Measurements from ENCODE around the gene TIMP2. TPM values are rescaled to one million over a fixed set of nuclear protein-coding genes. Genes with fewer than 3 reads are reported as not detected.
A peak's percentile ranks its signal among the peaks of the same experiment; 100 is the strongest.

Gene TIMP2
- total and polyA plus RNA-seq, 4 experiments from 2014 or later, result 0.22 to 6.0 (median 5.9) TPM; not detected in 1

GRCh38 chr17:78819402-78819801, 105.8 kb downstream of the TIMP2 start:
- peak overlapping the region; percentile 5 to 35 for H3K4me3 ChIP-seq (ENCODE audit: low read length in 2 of 2)
- POLR2A ChIA-PET (ENCODE audit: partially characterized antibody), result interaction anchor here (0.6 to 6.1 kb wide), 35 partner anchors 9 to 861 kb away, joined by 3 to 99 read pairs (median 6); partner anchors contain the start of genes CYTH1, TNRC6C and USP36
- H3K36me3 Mint-ChIP-seq, result peaks cover 63 to 77% of the 10 kb centered on the region in 2 donors
- H3K9me3 Mint-ChIP-seq, result peaks cover 0 to 2% (median 0%) of the 10 kb centered on the region in 8 donors
- intact Hi-C loops (cut with micrococcal nuclease), result loop anchor here (1.0 kb wide), 1 partner anchor 21 kb away; the partner anchor contains the start of gene USP36
- H3K27me3 ChIP-seq (ENCODE audit: insufficient read depth, low read length), result no peaks in the 10 kb centered on the region
- no peaks in the 10 kb centered on the region for H3K9me3 ChIP-seq (ENCODE audit: control insufficient read depth in 1 of 2, low read length in 2 of 2)
- CTCF ChIA-PET (ENCODE audit: partially characterized antibody), result interaction anchor here (0.8 to 3.2 kb wide), 20 partner anchors 8 to 373 kb away, joined by 3 to 17 read pairs (median 5); no protein-coding TSS in a partner anchor
- peaks cover 59% of the 10 kb centered on the region for H3K36me3 ChIP-seq (ENCODE audit: insufficient read depth, low read length)
- H3K4me1 Mint-ChIP-seq, result peaks cover 35 to 81% (median 53%) of the 10 kb centered on the region in 4 donors
- DNase-seq, result peak in 1 of 5 donors; percentile 59
- peaks cover 59% of the 10 kb centered on the region for H3K4me1 ChIP-seq (ENCODE audit: insufficient read depth, low read length)
- peak overlapping the region; percentile 86 to 100 (median 96) for H3K27ac Mint-ChIP-seq
- no peaks in the 10 kb centered on the region for H3K27me3 Mint-ChIP-seq
- peak overlapping the region; percentile 83 for H3K27ac ChIP-seq (ENCODE audit: low read depth, low read length)
- H3K4me3 Mint-ChIP-seq, result peak overlapping the region; percentile 56 to 83 (median 76)

DNA sequence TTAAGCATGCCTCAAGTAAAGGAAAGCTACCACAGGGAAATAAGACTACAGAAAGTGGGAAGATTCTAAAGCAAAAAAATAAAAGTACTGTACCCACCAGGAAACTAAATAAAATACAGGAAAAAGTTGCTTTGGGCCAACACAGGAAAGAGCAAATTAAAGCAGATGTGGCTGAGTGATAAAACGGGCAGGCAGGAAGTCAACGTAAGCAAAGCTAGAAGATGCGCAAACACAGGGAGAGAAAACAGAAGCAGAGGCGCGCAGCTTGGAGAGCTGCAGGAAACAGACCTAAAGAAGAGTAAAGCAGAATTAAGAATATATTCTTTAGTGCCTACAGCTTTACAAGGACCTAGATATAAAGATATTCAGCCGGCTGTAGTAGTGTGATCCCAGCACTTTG, 106.3 kb downstream of the TIMP2 start:
- Mint-ChIP-seq H3K9me3 (peaks cover 0 to 2% (median 0%) of the 10 kb centered on the region in 8 donors), H3K4me3 (peak overlapping the region; percentile 56 to 83 (median 76)), H3K4me1 (peaks cover 33 to 81% (median 50%) of the 10 kb centered on the region in 4 donors), H3K27me3 (no peaks in the 10 kb centered on the region), H3K36me3 (peaks cover 62 to 77% of the 10 kb centered on the region in 2 donors), H3K27ac (peak overlapping the region; percentile 86 to 100 (median 96))
- H3K4me1 ChIP-seq (ENCODE audit: insufficient read depth, low read length), result peaks cover 59% of the 10 kb centered on the region
- peak overlapping the region in 1 of 2 donors; percentile 35 for H3K4me3 ChIP-seq (ENCODE audit: low read length in 2 of 2)
- peaks cover 61% of the 10 kb centered on the region for H3K36me3 ChIP-seq (ENCODE audit: insufficient read depth, low read length)
- peak; percentile 82 to 87 (median 84) for DNase-seq
- no peaks in the 10 kb centered on the region for H3K27me3 ChIP-seq (ENCODE audit: insufficient read depth, low read length)
- intact Hi-C loops (cut with micrococcal nuclease), result loop anchor here (1.0 kb wide), 1 partner anchor 21 kb away; the partner anchor contains the start of gene USP36
- ChIA-PET CTCF (ENCODE audit: partially characterized antibody) (interaction anchor here (0.8 to 3.2 kb wide), 21 partner anchors 9 to 373 kb away, joined by 3 to 17 read pairs (median 5); no protein-coding TSS in a partner anchor), POLR2A (ENCODE audit: partially characterized antibody) (interaction anchor here (0.6 to 6.1 kb wide), 36 partner anchors 9 to 860 kb away, joined by 3 to 99 read pairs (median 6); partner anchors contain the start of genes CYTH1, TNRC6C and USP36)
- no peaks in the 10 kb centered on the region for H3K9me3 ChIP-seq (ENCODE audit: control insufficient read depth in 1 of 2, low read length in 2 of 2)
- peak overlapping the region; percentile 83 for H3K27ac ChIP-seq (ENCODE audit: low read depth, low read length)

DNA sequence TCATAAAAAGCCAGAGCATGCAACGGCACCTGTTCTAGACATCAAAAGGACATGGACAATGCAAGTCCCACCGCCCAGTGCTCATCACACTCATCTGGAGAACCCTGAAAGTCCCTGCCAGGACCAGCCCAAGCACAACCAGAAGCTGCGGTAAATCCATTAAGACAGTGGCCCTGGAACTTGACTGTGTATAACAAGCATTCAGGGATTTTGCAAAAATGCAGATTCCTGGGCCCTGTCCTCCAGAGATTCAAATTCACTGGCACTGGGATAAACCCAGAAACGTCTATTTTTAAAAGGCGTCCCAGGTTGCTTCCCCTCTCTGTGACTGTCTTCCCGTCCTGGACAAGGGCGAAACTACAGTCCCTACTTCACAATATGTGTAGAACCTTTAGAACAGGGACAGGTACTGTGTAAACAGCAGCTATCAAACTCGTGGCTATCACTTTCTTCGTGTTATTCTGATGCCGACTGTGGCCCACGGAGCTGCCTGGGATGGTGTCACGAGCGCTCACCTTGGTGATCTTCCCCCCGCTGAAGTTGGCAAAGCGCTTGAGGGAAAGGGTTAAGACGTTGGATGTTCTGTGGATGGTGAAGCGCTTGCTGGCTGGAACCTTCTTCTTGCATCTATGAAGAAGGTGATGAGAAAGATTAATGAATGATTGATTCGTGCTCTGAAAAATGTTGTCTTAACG, 106.9 kb downstream of the TIMP2 start:
- CTCF ChIA-PET (ENCODE audit: partially characterized antibody), result interaction anchor here (0.8 to 3.2 kb wide), 15 partner anchors 10 to 321 kb away, joined by 3 to 17 read pairs (median 4); no protein-coding TSS in a partner anchor
- intact Hi-C loops (cut with micrococcal nuclease), result no loop called here
- peak overlapping the region; percentile 86 to 100 (median 96) for H3K27ac Mint-ChIP-seq

DNA sequence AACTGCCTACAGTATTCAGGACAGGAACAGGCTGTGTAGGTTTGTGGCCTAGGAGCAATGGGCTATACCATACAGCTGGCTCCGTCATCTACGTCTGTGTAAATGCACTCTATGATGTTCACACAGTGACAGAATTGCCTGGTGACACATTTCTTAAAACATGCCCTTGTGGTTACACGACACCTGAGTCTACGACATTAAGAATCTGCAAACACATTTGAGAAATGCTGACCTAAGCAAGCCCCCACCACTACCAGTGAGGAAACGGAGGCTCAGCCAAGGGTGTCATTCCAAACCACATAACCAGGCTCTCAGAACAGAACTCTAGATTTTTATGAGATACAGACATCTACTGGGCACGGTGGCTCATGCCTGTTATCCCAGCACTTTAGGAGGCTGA, 108.1 kb downstream of the TIMP2 start:
- H3K9me3 ChIP-seq (ENCODE audit: control insufficient read depth in 1 of 2, low read length in 2 of 2), result no peaks in the 10 kb centered on the region
- H3K36me3 ChIP-seq (ENCODE audit: insufficient read depth, low read length), result peaks cover 64% of the 10 kb centered on the region
- peak overlapping the region; percentile 83 for H3K27ac ChIP-seq (ENCODE audit: low read depth, low read length)
- H3K4me3 ChIP-seq (ENCODE audit: low read length in 2 of 2), result no peak overlapping the region
- DNase-seq, result peak; percentile 89 to 95 (median 93)
- Mint-ChIP-seq H3K4me1 (peaks cover 35 to 76% (median 51%) of the 10 kb centered on the region in 4 donors), H3K4me3 (peak overlapping the region; percentile 68 to 88 (median 80)), H3K27ac (peak overlapping the region; percentile 86 to 100 (median 96)), H3K36me3 (peaks cover 60 to 77% of the 10 kb centered on the region in 2 donors), H3K9me3 (peaks cover 0 to 2% (median 0%) of the 10 kb centered on the region in 8 donors), H3K27me3 (no peaks in the 10 kb centered on the region)
- intact Hi-C loops (cut with micrococcal nuclease), result loop anchor here (1.0 to 2.0 kb wide), 2 partner anchors 12 to 34 kb away; partner anchors contain the start of gene CYTH1
- no peaks in the 10 kb centered on the region for H3K27me3 ChIP-seq (ENCODE audit: insufficient read depth, low read length)
- ChIA-PET CTCF (ENCODE audit: partially characterized antibody) (interaction anchor here (0.6 to 3.2 kb wide), 5 partner anchors 10 to 27 kb away, joined by 3 to 17 read pairs (median 4); no protein-coding TSS in a partner anchor), POLR2A (ENCODE audit: partially characterized antibody) (interaction anchor here (0.7 to 6.1 kb wide), 7 partner anchors 12 to 473 kb away, joined by 3 to 99 read pairs (median 8); partner anchors contain the start of gene CYTH1)
- H3K4me1 ChIP-seq (ENCODE audit: insufficient read depth, low read length), result peaks cover 69% of the 10 kb centered on the region

More for the DNA sequence above, 106.9 kb downstream of the TIMP2 start:
- H3K27me3 ChIP-seq (ENCODE audit: insufficient read depth, low read length), result no peaks in the 10 kb centered on the region
- Mint-ChIP-seq H3K9me3 (peaks cover 0 to 2% (median 0%) of the 10 kb centered on the region in 8 donors), H3K27me3 (no peaks in the 10 kb centered on the region), H3K36me3 (peaks cover 62 to 78% of the 10 kb centered on the region in 2 donors), H3K4me1 (peaks cover 34 to 80% (median 49%) of the 10 kb centered on the region in 4 donors), H3K4me3 (peak overlapping the region; percentile 56 to 88 (median 78))
- DNase-seq, result peak in 2 of 5 donors; percentile 29 to 38
- POLR2A ChIA-PET (ENCODE audit: partially characterized antibody), result interaction anchor here (0.7 to 6.1 kb wide), 31 partner anchors 10 to 860 kb away, joined by 3 to 99 read pairs (median 6); partner anchors contain the start of genes CYTH1, TNRC6C and USP36
- peaks cover 62% of the 10 kb centered on the region for H3K4me1 ChIP-seq (ENCODE audit: insufficient read depth, low read length)
- no peaks in the 10 kb centered on the region for H3K9me3 ChIP-seq (ENCODE audit: control insufficient read depth in 1 of 2, low read length in 2 of 2)
- peaks cover 61% of the 10 kb centered on the region for H3K36me3 ChIP-seq (ENCODE audit: insufficient read depth, low read length)
- peak overlapping the region in 1 of 2 donors; percentile 16 for H3K4me3 ChIP-seq (ENCODE audit: low read length in 2 of 2)
- peak overlapping the region; percentile 83 for H3K27ac ChIP-seq (ENCODE audit: low read depth, low read length)

DNA sequence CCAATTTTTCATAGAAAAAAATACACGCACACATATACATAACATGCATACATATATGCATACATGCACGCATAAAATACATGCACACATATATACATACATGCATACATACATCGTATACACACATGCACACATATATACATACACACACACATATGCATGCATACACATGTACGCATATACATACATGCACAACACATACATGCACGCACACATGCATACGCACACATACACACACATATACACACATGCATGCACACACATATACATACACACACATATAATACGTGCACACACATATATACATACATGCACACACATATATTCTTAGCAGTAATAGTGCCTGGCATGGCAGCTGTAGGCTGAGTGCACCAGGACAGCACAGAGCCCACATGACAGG, 109.5 kb downstream of the TIMP2 start:
- Histone ChIP-seq H3K36me3 (ENCODE audit: insufficient read depth, low read length) (peaks cover 70% of the 10 kb centered on the region), H3K27me3 (ENCODE audit: insufficient read depth, low read length) (no peaks in the 10 kb centered on the region), H3K4me3 (ENCODE audit: low read length in 2 of 2) (no peak overlapping the region), H3K9me3 (ENCODE audit: control insufficient read depth in 1 of 2, low read length in 2 of 2) (no peaks in the 10 kb centered on the region), H3K27ac (ENCODE audit: low read depth, low read length) (no peak overlapping the region), H3K4me1 (ENCODE audit: insufficient read depth, low read length) (peaks cover 65% of the 10 kb centered on the region)
- peaks cover 61 to 78% of the 10 kb centered on the region in 2 donors for H3K36me3 Mint-ChIP-seq
- H3K4me3 Mint-ChIP-seq, result peak overlapping the region in 3 of 8 donors; percentile 9 to 38 (median 26)
- peak overlapping the region; percentile 66 to 93 (median 87) for H3K27ac Mint-ChIP-seq
- POLR2A ChIA-PET (ENCODE audit: partially characterized antibody), result interaction anchor here (1.4 to 6.1 kb wide), 3 partner anchors 11 to 67 kb away, joined by 8 to 99 read pairs (median 81); partner anchors contain the start of gene CYTH1
- H3K9me3 Mint-ChIP-seq, result peaks cover 0 to 2% (median 0%) of the 10 kb centered on the region in 8 donors
- peak in 1 of 5 donors; percentile 3 for DNase-seq
- intact Hi-C loops (cut with micrococcal nuclease), result loop anchor here (2.0 kb wide), 1 partner anchor 33 kb away; the partner anchor contains the start of gene CYTH1
- H3K4me1 Mint-ChIP-seq, result peaks cover 37 to 71% (median 50%) of the 10 kb centered on the region in 4 donors
- CTCF ChIA-PET (ENCODE audit: partially characterized antibody), result interaction anchor here (0.6 to 0.9 kb wide), 2 partner anchors 16 to 28 kb away, joined by 3 read pairs; no protein-coding TSS in a partner anchor
- no peaks in the 10 kb centered on the region for H3K27me3 Mint-ChIP-seq

DNA sequence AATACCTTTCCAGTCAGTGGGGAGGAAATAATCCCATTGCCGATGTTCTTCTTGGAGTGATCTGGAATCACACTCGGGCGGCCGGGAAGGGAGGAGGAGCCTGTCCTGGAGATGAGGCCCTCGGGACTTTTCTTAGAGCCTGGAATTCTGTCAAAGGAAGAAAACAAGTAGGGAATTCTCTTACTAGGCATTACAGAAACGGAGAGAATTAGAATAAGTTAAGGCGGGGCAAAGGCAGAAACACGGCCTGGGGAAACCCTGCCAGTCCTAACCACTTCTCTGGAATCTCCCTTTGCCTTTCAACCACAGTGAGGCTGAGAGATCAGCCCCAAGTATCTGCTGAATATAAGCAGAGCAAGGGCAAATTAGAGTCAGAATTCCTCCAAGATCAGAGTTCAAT, 112.3 kb downstream of the TIMP2 start:
- Histone ChIP-seq H3K27me3 (ENCODE audit: insufficient read depth, low read length) (no peaks in the 10 kb centered on the region), H3K9me3 (ENCODE audit: control insufficient read depth in 1 of 2, low read length in 2 of 2) (no peaks in the 10 kb centered on the region), H3K36me3 (ENCODE audit: insufficient read depth, low read length) (peaks cover 80% of the 10 kb centered on the region), H3K4me1 (ENCODE audit: insufficient read depth, low read length) (peaks cover 37% of the 10 kb centered on the region), H3K27ac (ENCODE audit: low read depth, low read length) (peak overlapping the region; percentile 32), H3K4me3 (ENCODE audit: low read length in 2 of 2) (no peak overlapping the region)
- intact Hi-C loops (cut with micrococcal nuclease), result no loop called here
- peaks cover 0 to 2% (median 0%) of the 10 kb centered on the region in 8 donors for H3K9me3 Mint-ChIP-seq
- H3K4me3 Mint-ChIP-seq, result peak overlapping the region in 2 of 8 donors; percentile 17 to 44
- ChIA-PET POLR2A (ENCODE audit: partially characterized antibody) (interaction anchor here (1.0 kb wide), 1 partner anchor 38 kb away, joined by 3 read pairs; no protein-coding TSS in a partner anchor), CTCF (ENCODE audit: partially characterized antibody) (interaction anchor here (1.1 kb wide), 1 partner anchor 12 kb away, joined by 3 read pairs; no protein-coding TSS in a partner anchor)
- H3K4me1 Mint-ChIP-seq, result peaks cover 22 to 49% (median 36%) of the 10 kb centered on the region in 4 donors
- peak in 3 of 5 donors; percentile 25 to 66 (median 56) for DNase-seq
- H3K27ac Mint-ChIP-seq, result peak overlapping the region; percentile 70 to 93 (median 83)
- peaks cover 63 to 83% of the 10 kb centered on the region in 2 donors for H3K36me3 Mint-ChIP-seq
- H3K27me3 Mint-ChIP-seq, result no peaks in the 10 kb centered on the region

Data from CD4-positive, alpha-beta memory T cell (primary cell).